HG03280 (cell line): ENCODE results near the gene OR6K2.
"Not testable (repeated sequence)": the region's sequence is repeated elsewhere in the genome, so short reads cannot be mapped to it uniquely, and the experiment has no call there.

Experiments used
- ATAC-seq: cut with Tn5 transposase; IDR thresholded peaks from one replicate; pipeline ENCODE4 v1.9.1; 2021; ENCODE audit warnings: mild to moderate bottlenecking, moderate library complexity; ENCODE audit not compliant: unreplicated experiment

OR6K2 gene, protein sequence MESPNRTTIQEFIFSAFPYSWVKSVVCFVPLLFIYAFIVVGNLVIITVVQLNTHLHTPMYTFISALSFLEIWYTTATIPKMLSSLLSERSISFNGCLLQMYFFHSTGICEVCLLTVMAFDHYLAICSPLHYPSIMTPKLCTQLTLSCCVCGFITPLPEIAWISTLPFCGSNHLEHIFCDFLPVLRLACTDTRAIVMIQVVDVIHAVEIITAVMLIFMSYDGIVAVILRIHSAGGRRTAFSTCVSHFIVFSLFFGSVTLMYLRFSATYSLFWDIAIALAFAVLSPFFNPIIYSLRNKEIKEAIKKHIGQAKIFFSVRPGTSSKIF

DNA sequence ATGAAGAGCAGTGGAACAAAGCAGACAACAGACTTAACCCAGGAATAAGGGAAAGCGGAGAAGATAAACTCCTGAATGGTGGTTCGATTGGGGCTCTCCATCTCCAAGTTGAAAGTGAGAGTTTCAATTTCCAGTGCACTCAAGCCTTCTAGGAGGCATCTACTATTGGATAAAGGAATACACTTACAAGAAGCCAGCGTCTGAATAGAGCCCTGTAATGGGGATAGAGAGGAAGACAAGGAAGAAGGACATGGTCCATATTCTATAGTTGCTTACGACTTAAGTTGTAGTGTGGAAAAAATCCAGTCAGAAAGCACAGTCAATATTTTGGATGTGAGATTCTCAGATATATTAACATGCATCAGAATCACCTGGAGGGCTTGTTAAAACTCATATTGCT, at the start of gene OR6K2:
Gene OR6K2, minus strand, starts transcription at position 101 of the 400 bp plus-strand sequence. Its CDS starts 0 bp downstream, at position 101.
- ATAC-seq, result no peak

DNA sequence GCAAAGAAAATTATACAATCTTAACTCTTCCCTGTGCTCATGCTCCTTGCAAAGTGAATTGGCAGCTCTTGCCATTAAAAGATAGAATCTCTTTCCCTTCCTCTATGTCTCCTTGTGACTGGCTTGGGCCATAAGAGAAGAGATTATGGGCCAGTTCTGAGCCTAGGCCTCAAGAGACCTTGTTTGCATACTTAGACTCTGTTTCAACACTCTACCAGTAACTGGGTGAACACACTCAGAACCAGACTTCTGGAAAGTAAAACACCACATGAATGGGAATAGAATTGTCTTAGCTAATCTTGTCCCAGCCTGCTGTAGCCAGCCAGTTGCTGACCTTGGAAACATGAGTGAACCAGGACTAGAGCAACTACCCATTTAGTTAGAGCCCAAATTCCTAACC, 35.4 kb upstream of the OR6K2 start:
- no peak for ATAC-seq

DNA sequence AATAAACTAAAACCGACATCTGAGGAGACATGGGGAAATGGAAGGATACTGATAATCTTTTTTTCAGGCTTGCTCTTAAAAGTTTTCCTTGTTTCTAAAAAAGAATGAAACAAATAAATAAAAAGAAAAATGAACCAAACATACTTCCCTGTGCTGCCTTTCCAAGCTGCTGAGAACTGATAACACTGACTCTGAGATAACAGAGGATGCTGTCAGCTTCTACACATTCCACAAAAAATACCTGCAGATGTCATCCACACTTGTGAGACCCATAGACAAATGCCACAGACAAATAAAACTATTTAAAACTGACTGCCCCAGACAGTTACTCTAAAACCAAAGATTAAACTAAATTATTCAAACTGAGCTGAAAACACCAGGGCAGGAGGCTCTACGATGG, 32.1 kb upstream of the OR6K2 start:
- no peak for ATAC-seq

DNA sequence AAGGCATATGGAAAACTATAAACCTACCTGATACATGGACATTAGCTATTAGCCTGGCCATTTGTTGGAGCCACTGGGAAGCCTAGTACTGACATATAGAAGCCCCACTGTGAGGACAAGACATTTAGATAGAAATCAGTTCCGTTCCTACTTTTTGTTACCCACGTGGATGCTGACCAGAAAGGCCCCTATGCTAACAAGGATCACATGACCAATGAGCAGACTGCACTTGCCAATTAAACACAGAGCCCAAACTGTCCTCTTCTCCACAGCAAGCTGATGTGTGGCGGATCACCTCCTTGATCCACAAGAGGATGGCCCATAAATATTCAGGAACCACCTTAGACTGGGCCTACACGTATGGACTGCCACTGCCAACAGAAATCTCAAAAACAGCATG, 31.3 kb upstream of the OR6K2 start:
- no peak for ATAC-seq

DNA sequence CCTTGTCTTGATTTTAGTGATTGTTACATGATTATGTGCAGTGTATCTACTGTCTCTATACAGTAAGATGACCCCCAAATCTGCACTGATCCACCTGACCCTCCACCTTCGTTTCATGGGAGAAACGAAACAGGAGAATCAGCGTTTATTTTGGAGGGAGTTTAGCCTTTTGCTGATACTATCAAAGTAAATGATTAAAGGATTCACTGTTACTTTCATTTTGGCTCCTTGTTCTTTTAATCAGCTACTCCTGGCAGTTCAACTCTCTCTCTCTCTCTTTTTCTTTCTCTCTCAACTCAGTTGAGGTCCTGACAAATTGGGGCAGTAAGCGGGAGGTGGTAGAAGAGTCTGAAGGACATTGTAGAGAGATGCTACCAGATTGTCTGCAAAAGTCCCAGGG, 30.0 kb upstream of the OR6K2 start:
- no peak for ATAC-seq

DNA sequence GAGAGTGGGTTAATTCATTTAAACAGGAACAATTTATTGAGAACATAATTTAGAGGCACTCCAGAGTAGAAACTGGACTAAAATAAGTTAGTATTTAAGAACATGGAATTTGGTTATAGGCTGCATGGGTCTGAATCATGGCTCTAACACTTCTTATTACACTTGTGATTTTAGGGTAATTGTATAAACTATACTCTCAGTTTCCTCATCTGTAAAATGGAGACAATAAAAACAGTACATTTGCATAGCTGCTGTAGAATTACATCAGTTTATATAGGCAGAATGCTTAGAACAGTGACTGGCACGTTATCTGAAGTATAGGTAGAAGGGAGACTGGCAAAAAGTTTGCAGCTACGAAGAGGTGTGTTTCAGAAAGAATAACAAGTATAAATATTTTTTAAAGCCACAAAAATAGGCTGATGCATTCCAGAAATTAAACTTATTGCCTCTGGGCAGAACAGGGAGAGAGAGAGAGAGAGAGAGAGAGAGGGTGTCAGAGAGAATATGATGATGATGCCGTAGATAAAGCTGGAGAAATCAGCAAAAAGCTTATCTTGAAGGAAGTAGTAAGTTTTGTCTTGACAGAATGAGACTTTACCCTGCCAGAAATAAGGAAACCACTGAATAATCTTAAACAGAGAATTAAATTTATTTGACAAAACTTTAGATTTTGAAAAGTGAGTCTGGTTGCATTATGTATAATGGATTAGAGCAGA, 28.2 kb upstream of the OR6K2 start:
- ATAC-seq, result no peak

DNA sequence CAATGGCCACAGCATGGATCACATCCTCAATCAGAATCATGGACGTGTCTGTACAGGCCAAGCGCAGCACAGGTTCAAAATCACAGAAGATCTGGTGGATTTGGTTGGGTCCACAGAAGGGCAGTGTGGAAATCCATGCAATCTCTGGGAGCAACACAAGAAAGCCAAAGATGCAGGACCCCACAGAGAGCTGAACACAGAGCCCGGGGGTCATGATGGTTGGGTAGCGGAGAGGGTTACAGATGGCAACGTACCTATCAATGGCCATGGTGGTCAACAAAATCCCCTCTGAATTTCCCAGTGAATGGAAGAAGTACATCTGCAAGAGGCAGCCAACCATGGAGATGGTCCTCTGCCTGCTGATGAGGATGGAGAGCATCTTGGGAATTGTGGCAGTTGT, 24.0 kb upstream of the OR6K2 start:
- no peak for ATAC-seq

DNA sequence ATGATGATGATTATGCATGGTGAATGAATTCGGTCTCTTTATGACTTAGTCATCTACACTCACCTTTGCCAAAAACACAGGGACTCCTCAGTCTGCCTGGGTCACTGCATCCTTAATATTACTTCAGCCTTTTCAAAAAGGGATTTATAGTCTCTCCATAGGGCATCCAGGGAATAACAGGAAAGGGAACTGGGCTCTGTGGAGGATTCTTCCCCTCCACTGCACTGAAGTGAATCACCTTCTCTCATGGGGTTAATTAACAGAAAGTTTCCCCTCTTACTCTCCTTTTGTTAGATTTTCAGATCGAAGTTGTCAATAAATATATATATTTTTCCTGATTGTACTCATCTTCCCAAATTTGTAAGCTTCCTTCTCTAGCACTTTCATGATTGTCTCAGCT, 20.2 kb upstream of the OR6K2 start, which contains the start of gene OR6K3:
Gene OR6K3, minus strand, starts transcription at position 101 of the 400 bp plus-strand sequence. CDS start 2,605 bp downstream, outside the sequence.
- no peak for ATAC-seq

DNA sequence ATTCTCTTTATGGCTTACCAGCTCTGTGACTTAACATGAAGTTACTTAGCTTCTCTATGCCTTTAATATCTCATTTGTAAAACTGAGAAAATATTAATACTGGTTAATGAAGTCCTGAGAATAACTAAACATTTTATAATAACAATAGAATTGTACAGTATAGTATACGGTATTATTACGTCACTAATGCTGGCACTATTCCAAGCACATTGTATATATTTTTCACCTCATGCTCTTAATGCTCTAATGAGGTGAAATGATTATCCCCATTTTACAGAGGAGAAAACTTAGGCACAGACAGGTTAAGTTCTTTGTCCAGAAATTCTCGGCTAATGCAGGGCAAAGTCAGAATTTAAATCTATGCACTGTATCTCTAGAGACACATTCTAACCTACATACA, 19.2 kb upstream of the OR6K2 start:
- no peak for ATAC-seq

DNA sequence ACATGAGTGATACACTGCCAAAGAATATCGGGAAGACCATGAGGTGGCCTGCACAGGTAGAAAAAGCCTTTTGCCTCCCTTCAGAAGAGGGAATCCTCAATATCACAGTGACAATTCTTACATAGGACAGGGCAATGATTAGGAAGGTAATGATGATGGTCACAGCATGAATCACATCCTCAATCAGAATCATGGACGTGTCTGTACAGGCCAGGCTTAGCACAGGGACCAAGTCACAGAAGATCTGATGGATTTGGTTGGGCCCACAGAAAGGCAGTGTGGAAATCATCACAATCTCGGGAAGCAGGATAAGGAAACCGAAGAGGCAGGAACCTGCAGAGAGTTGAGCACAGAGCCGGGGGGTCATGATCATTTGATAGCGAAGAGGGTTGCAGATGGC, 16.9 kb upstream of the OR6K2 start:
- ATAC-seq, result no peak

DNA sequence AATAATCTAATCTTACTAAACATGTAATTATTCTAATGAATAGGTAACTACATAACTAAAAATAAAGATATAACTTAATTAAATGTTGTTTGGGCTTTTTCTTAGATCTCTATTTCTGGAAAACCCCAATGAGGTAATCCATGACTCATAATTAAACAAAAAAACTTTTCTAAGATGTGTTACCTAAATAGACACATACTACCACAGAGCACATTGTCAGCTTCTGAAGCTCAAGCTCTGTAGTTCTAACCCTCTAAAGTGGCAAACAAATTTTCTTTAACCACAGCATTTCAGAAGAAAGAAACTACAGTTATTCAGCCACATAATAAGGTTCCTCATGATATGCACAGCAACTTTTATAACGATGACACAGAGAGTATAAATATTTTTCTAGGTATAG, 15.9 kb upstream of the OR6K2 start:
- ATAC-seq, result no peak

DNA sequence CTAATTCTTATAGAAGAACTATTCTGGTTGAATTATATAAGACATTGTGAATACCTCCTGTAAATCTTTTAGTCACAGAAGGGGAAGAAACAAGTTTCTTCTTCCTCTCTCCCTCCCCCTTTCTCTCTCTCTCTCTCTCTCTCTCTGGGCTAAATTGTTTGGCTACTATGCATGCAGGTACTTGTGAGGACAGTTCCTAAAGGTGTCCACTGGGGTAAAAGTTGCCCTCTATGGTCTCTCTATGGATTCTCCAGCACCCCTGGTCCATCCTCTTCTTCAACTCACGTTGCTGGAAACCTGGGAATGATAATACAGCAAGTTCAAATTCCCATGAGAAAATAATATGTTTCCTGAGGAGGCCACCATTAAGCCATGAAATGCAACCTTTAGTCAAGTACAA, 14.3 kb upstream of the OR6K2 start:
- ATAC-seq, result no peak

DNA sequence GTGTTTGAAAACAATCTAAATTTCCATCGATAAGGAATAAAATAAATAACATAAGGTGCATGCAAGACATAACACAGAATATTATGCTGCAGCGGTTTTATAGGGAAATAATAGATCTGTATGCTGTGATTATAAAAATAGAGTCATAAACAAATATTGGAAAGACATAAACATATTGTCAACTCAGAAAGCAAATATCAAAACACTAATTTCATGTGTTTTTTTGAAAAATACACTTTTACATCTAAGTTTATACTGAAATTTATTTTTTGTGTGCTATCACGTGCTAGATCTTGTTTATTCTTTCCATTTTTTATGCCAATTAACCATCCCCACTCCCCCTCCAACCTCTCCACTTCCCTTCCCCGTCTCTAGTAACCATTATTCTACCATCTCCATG, 10.6 kb upstream of the OR6K2 start:
- no peak for ATAC-seq

DNA sequence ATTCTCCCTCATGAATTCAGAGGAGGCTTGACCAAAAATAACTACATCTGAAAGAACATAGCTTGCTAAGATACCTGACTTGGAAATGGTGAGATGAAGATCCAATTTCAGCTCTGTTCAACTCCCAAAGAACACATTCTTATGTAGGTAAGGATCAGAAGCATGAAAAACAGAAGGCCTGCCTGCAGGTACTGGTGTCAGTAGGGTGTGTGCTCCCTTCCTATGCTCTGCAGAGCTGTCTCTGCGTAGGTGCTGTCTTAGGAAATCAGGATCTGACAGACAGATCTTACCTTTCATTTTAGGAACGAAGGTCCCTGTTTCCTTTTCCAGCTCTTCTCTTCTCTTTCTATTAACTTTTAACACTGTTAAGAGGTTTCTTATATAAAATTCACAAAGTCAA, 5.6 kb upstream of the OR6K2 start:
- ATAC-seq, result no peak

DNA sequence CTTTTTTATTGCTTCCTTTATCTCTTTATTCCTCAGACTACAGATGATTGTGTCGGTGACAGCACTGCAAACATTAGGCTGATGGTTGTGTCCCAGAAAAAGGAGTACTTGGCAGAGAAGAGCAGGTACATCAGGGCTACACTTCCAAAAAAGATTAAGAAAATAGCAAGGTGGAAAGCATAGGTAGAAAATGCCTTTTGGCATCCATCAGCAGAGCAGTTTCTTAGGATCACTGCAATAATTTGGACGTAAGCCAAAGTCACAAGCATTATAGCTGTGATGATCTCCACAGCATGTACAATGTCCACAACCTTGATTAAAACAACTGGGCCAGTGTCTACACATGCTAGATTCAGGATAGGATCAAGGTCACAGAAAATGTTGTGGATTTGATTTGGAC, 5.9 kb downstream of the OR6K2 start:
- no peak for ATAC-seq

DNA sequence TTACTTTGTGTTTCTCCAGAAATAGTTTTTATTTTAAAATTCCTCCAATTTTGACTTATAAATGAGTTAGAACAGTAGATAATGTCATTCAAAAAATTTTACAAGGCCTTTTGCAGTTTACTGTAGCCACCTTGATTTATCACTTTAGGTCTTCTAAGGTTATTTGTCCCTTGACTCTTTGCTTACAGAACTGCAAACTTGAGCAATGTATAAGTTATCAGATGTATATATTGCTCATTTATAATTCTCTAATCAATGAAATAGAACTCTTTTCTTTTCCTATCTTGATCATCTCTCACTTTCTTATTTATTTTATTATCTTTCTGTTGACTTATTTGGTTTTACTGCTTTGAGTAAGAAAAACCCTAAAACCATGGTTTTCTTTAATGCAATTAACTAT, 8.1 kb downstream of the OR6K2 start:
- no peak for ATAC-seq

DNA sequence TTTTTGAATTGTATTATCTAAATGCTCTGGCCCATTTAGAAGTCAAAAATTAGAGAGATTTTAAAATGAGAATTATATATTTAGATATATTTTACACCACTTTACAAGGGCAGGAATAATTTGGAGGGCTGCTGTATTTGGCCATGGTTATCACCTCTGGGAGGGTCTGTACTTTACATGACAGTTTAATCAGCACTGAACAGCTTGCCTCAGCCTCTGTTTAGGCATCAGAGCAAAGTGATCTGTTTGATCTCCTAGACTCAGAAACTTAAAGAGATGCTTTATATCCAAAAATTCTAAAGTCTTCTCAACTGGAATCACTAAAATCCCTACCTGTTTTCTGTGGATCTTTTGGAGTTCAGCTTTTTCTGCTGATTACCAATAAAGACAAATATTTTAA, 8.5 kb downstream of the OR6K2 start:
- ATAC-seq, result no peak

DNA sequence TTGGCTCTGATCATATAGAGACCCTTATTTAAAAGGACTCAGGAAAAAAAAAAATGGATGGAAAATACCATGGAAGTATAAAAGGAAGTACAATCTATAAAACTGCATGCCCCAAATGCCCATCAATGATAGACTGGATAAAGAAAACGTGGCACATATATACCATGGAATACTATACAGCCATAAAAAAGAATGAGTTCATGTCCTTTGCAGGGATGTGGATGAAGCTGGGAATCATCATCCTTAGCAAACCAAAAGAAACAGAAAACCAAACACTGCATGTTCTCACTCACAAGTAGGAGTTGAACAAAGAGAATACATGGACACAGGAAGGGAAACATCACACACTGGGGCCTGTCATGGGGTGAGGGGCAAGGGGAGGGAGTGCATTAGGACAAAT, 9.3 kb downstream of the OR6K2 start:
- ATAC-seq, result not testable (repeated sequence)

DNA sequence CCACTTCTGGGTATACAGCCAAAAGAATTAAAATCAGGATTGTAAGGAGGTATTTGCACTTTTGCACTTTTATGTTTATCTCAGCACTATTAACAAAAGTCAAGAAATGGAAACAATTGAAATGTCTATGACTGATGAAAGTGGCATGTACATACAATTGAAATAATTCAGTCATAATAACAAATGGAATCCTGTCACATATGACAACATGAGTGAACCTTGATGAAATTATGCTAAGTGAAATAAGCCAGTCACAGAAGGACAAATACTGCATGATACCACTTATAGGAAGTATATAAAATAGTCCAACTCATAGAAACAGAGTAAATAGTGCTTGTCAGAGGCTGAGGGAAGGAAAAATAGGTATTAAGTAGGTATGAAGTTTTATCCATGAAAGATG, 10.6 kb downstream of the OR6K2 start:
- no peak for ATAC-seq

DNA sequence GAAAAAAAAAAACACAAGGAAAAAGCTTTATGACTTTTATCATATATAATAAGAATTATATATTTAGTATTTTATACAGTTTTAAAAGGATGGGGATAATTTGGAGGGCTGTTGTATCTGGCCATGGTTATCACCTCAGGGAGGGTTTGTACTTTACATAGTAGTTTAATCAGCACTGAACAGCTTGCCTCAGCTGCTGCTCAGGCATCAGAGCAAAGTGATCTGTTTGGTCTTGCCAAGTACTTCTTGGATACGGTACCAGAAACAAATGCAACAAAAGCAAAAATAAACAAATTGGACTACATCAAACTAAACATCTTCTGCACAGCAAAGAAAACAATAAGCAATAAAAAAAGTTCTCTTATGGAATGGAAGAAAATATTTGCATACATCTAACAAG, 11.3 kb downstream of the OR6K2 start:
- no peak for ATAC-seq

DNA sequence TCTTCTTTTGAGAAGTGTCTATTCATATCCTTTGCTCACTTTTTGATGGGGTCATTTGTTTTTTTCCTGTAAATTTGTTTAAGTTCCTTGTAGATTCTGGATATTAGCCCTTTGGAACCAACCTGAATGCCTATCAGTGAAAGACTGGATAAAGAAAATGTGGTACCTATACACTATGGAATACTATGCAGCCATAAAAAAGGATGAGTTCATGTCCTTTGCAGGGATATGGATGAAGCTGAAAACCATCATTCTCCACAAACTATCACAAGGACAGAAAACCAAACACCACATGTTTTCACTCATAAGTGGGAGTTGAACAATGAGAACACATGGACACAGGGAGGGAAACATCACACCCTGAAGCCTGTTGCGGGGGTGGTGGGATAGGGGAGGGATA, 12.1 kb downstream of the OR6K2 start:
- ATAC-seq, result not testable (repeated sequence)

DNA sequence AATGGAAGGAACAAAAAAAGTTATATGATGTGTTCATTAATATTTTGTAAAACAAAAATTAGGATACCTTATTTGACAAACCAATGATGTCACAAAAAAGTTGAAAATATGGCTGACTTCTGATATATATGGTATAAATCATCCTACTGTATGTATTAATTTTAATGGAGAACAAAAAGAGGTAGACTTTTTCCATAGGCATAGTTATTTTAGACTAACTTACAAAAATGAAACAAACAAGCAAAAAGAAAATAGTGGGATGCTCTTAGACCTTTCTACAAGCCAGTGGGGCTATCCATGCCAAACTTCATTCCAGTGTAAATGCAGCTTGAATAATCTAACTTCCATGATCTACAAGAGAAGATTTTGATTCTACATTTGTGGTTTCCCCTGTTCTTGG, 13.4 kb downstream of the OR6K2 start:
- no peak for ATAC-seq
